IMR-90 (cell line): ENCODE results near the gene WNT11. TPM values are rescaled to one million over a fixed set of nuclear protein-coding genes. Genes with fewer than 3 reads are reported as not detected.

ENCODE experiments used
- ATAC-seq: fragments of 200-7000 bp; cut with Tn5 transposase; 2 replicates; pipeline ENCODE4 v1.9.1; 2020; ENCODE audit warnings: low read depth, mild to moderate bottlenecking, moderate library complexity
- BruUV-seq: library from RNA; stranded (reverse); fragments of 400-500 nt; replicated peaks from 2 replicates; lab custom pipeline; 2021; lab: Mats Ljungman, UMichigan
- CTCF ChIA-PET: fragments of 300-600 bp; formaldehyde crosslinking; extraction: SDS; loops from one replicate; lab custom pipeline; 2021; ENCODE audit warnings: antibody characterized with exemption; lab: Yijun Ruan, JAX
- POLR2A ChIA-PET: fragments of 300-600 bp; sonication (Branson Sonifier 250); formaldehyde crosslinking; loops from one replicate; lab custom pipeline; 2022; ENCODE audit warnings: antibody characterized with exemption; ENCODE audit not compliant: unreplicated experiment; lab: Charles Lee
- DNase-seq: peaks from one replicate; pipeline ENCODE4 v3.0.0; 2013
- H2AFZ ChIP-seq: replicated peaks from 2 replicates; pipeline ENCODE3; 2013; ENCODE audit warnings: low read length, mild to moderate bottlenecking; ENCODE audit not compliant: poor library complexity
- H2AK5ac ChIP-seq: 2 replicates; pipeline ENCODE4 v1.6.1; 2013; ENCODE audit warnings: low read depth, low read length, inconsistent platforms
- H2AK9ac ChIP-seq: replicated peaks from 2 replicates; pipeline ENCODE3; 2013; ENCODE audit warnings: mild to moderate bottlenecking, low read depth, low read length, moderate library complexity; ENCODE audit not compliant: poor library complexity
- H2BK120ac ChIP-seq: 2 replicates; pipeline ENCODE4 v1.6.1; 2013; ENCODE audit warnings: low read depth, low read length, inconsistent platforms
- H2BK15ac ChIP-seq: 3 replicates; pipeline ENCODE4 v1.6.1; 2013; ENCODE audit warnings: low read depth, low read length, inconsistent platforms
- H2BK20ac ChIP-seq: 2 replicates; pipeline ENCODE4 v1.6.1; 2013; ENCODE audit warnings: low read depth, mild to moderate bottlenecking, inconsistent platforms, low read length, moderate library complexity
- H2BK5ac ChIP-seq: 2 replicates; pipeline ENCODE4 v1.6.1; 2013; ENCODE audit warnings: mild to moderate bottlenecking, low read depth, low read length, inconsistent platforms; ENCODE audit not compliant: poor library complexity, severe bottlenecking
- H3K14ac ChIP-seq: replicated peaks from 2 replicates; pipeline ENCODE4 v1.6.1; 2013; ENCODE audit warnings: low read depth, low read length, inconsistent platforms
- H3K18ac ChIP-seq: 2 replicates; pipeline ENCODE4 v1.6.1; 2013; ENCODE audit warnings: low read depth, low read length, control low read depth
- H3K23ac ChIP-seq: 2 replicates; pipeline ENCODE4 v1.6.1; 2013; ENCODE audit warnings: low read depth, low read length, inconsistent platforms
- H3K27ac ChIP-seq: 2 replicates; pipeline ENCODE4 v1.5.1; 2013; ENCODE audit warnings: mild to moderate bottlenecking, control low read depth, low read length; ENCODE audit not compliant: insufficient read depth
- H3K27me3 ChIP-seq: 2 replicates; pipeline ENCODE4 v1.6.1; 2013; ENCODE audit warnings: low read length; ENCODE audit not compliant: control insufficient read depth, insufficient read depth
- H3K36me3 ChIP-seq: 2 replicates; pipeline ENCODE4 v1.6.1; 2013; ENCODE audit warnings: low read length, mixed read lengths; ENCODE audit not compliant: control insufficient read depth, insufficient read depth
- H3K4ac ChIP-seq: 2 replicates; pipeline ENCODE4 v1.6.1; 2013; ENCODE audit warnings: low read depth, low read length, inconsistent platforms
- H3K4me1 ChIP-seq: 2 replicates; pipeline ENCODE4 v1.6.1; 2013; ENCODE audit warnings: low read length, mixed read lengths; ENCODE audit not compliant: control insufficient read depth, insufficient read depth
- H3K4me2 ChIP-seq: 2 replicates; pipeline ENCODE4 v1.6.1; 2013; ENCODE audit warnings: low read depth, mild to moderate bottlenecking, control low read depth, low read length, moderate library complexity
- H3K4me3 ChIP-seq: 2 replicates; pipeline ENCODE4 v1.5.1; 2013; ENCODE audit warnings: low read depth, mild to moderate bottlenecking, control low read depth, low read length, moderate library complexity; ENCODE audit not compliant: insufficient read depth
- H3K56ac ChIP-seq: 2 replicates; pipeline ENCODE4 v1.6.1; 2013; ENCODE audit warnings: low read length, inconsistent platforms; ENCODE audit not compliant: insufficient read depth; ENCODE audit errors: extremely low read depth
- H3K79me1 ChIP-seq, 2 experiments: 2 replicates each; pipeline ENCODE4 v1.6.1; 2013; ENCODE audit warnings: low read length in 2 of 2, inconsistent platforms in 1 of 2, low read depth in 1 of 2
- H3K9ac ChIP-seq: 2 replicates; pipeline ENCODE4 v1.6.1; 2013; ENCODE audit warnings: low read depth, low read length, control low read depth
- H3K9me1 ChIP-seq: 2 replicates; pipeline ENCODE4 v1.6.1; 2013; ENCODE audit warnings: low read length, inconsistent platforms; ENCODE audit not compliant: insufficient read depth
- H3K9me3 ChIP-seq: 2 replicates; pipeline ENCODE4 v1.6.1; 2013; ENCODE audit warnings: low read length; ENCODE audit not compliant: control insufficient read depth, insufficient read depth
- H4K20me1 ChIP-seq: 2 replicates; pipeline ENCODE4 v1.6.1; 2013; ENCODE audit warnings: low read length, inconsistent platforms; ENCODE audit not compliant: insufficient read depth
- H4K5ac ChIP-seq: 2 replicates; pipeline ENCODE4 v1.6.1; 2013; ENCODE audit warnings: mild to moderate bottlenecking, low read depth, low read length, control low read depth
- H4K8ac ChIP-seq, 2 experiments: 2 replicates each; pipeline ENCODE4 v1.6.1; 2013; ENCODE audit warnings: low read depth in 2 of 2, low read length in 2 of 2, control low read depth in 1 of 2, inconsistent platforms in 1 of 2
- H4K91ac ChIP-seq: 2 replicates; pipeline ENCODE4 v1.6.1; 2013; ENCODE audit warnings: low read depth, low read length, inconsistent platforms; ENCODE audit not compliant: insufficient read depth
- BHLHE40 ChIP-seq: fragments of 150-350 bp; IDR thresholded peaks from 2 replicates; pipeline ENCODE4 v1.6.1; 2016; ENCODE audit warnings: mild to moderate bottlenecking, low read depth, low read length
- CEBPB ChIP-seq: IDR thresholded peaks from 2 replicates; pipeline ENCODE4 v1.6.1; 2012; ENCODE audit warnings: low read depth, low read length, improper control_type of control experiment
- CHD1 ChIP-seq: IDR thresholded peaks from 2 replicates; pipeline ENCODE4 v1.6.1; 2012; ENCODE audit warnings: low read depth, low read length, improper control_type of control experiment
- FOS ChIP-seq: fragments of 150-350 bp; IDR thresholded peaks from 2 replicates; pipeline ENCODE4 v1.6.1; 2016; ENCODE audit warnings: low read depth, low read length
- MAFK ChIP-seq: IDR thresholded peaks from 2 replicates; pipeline ENCODE4 v1.6.1; 2012; ENCODE audit warnings: low read depth, low read length, improper control_type of control experiment
- NFE2L2 ChIP-seq: fragments of 150-350 bp; IDR thresholded peaks from 2 replicates; pipeline ENCODE4 v1.6.1; 2016; ENCODE audit warnings: low read depth, mild to moderate bottlenecking, low read length
- POLR2A ChIP-seq: IDR thresholded peaks from 2 replicates; pipeline ENCODE4 v1.6.1; 2012; ENCODE audit warnings: mild to moderate bottlenecking, low read depth, low read length
- RAD21 ChIP-seq: IDR thresholded peaks from 2 replicates; pipeline ENCODE4 v1.6.1; 2012; ENCODE audit warnings: low read length, improper control_type of control experiment
- RCOR1 ChIP-seq: IDR thresholded peaks from 2 replicates; pipeline ENCODE4 v1.6.1; 2012; ENCODE audit warnings: mild to moderate bottlenecking, low read length, improper control_type of control experiment; ENCODE audit not compliant: insufficient replicate concordance
- RFX5 ChIP-seq: IDR thresholded peaks from 2 replicates; pipeline ENCODE4 v1.8.0; 2012; ENCODE audit warnings: low read depth, mild to moderate bottlenecking, low read length, moderate library complexity
- WGBS, 2 experiments: methylation state at CpG; one replicate each; pipeline versions ENCODE4 v1.1.5 to v1.1.7; 2013; ENCODE audit warnings: missing lambda C conversion rate in 2 of 2; ENCODE audit not compliant: insufficient read length in 1 of 2; ENCODE audit errors: extremely low coverage in 2 of 2; 5-methylcytosine and 5-hydroxymethylcytosine counted together
- dilution Hi-C: fragments of 300-500 bp; cut with HindIII; formaldehyde crosslinking; loops from one replicate; pipeline ENCODE4 v1.14.3; 2018; ENCODE audit warnings: low sequenced_read_pairs; ENCODE audit not compliant: unreplicated experiment
- in situ Hi-C: fragments of 300-500 bp; cut with MboI; formaldehyde crosslinking; loops from 3 replicates; pipeline ENCODE4 v1.14.3; 2019; ENCODE audit warnings: low sequenced_read_pairs, inconsistent platforms, mixed read lengths
- intact Hi-C: fragments of 100-400 bp; cut with micrococcal nuclease; formaldehyde crosslinking; loops from 2 replicates; pipeline ENCODE4 v1.10.0; 2022
- polyA plus RNA-seq, 3 experiments: library from polyadenylated mRNA; depleted of rRNA; stranded (reverse); fragments of >200 nt; gene quantifications; 2 replicates each; pipeline ENCODE4 v1.2.3, GENCODE V29; 2012; ENCODE audit warnings: low replicate concordance in 1 of 3
- total RNA-seq: library from RNA; depleted of rRNA; stranded (reverse); fragments of >200 nt; gene quantifications from 2 replicates; pipeline ENCODE4 v1.2.3, GENCODE V29; 2012
- TF ChIP-seq, protein P1 (sequence below): conservative IDR thresholded peaks from 2 replicates; pipeline ENCODE4 v1.5.1; 2012; ENCODE audit warnings: mild to moderate bottlenecking, low read depth, low read length, improper control_type of control experiment
- TF ChIP-seq, protein P2 (sequence below): fragments of 150-350 bp; IDR thresholded peaks from 2 replicates; pipeline ENCODE4 v1.6.1; 2016; ENCODE audit warnings: low read depth, mild to moderate bottlenecking, low read length, moderate library complexity, borderline replicate concordance

Gene WNT11
- total and polyA plus RNA-seq, 2 of the 4 experiments (the other 2 are of a cell fraction): 0.10 TPM; not detected in 1

DNA sequence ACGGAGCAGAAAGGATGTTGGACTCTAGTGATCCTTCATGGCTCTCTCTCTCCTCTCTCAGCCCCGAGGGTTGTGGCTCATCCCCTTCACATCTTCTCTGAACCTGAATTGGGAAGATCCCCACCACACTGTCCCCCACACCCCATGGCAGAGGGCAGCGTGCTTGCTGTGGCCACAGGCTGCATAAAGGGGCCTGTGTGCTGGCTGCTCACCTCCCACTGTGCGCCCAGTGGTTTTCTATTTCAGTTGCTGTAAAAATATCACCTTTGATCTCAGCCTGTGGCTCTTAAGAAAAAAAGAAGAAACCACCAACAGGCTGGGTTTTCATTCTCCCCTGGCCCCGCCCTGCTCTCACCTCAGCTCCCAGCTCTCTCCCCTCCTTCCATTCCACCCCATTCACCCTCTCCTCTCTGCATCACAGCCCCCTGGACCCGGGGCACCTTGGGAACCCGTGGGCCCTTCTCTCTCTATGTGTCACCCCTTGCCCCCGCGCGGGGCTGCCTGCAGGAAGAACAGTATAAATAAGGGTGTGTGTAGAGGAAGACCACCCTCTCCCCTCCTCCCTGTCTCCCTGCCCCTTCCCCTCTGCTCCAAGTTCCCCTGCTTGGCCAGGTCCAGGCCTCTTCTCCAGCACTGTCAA, 25.8 kb upstream of the WNT11 start:
- intact Hi-C loops (no loop called here), in situ Hi-C loops (no loop called here), dilution Hi-C loops (no loop called here)
- no peak for DNase-seq
- no peak for ATAC-seq
- H3K4me3 ChIP-seq: no peak overlapping the region
- peaks cover 8% of the 10 kb centered on the region for H3K9me1 ChIP-seq
- POLR2A ChIA-PET: no interaction called here
- H2AK9ac ChIP-seq: no peak overlapping the region
- no peak overlapping the region for H3K18ac ChIP-seq
- H4K91ac ChIP-seq: no peak overlapping the region
- CTCF ChIA-PET: no interaction called here
- no peaks in the 10 kb centered on the region for H3K79me1 ChIP-seq
- H3K9ac ChIP-seq: no peak overlapping the region
- no peak overlapping the region for H2BK120ac ChIP-seq
- 17% methylated on average over 1 of the region's 10 CpGs; no CpG with 5 or more reads in 1 of the 2 experiments for WGBS, 2 experiments
- TF ChIP-seq NFE2L2 (no peak), BHLHE40 (no peak), FOS (no peak), CEBPB (no peak), MAFK (no peak), RAD21 (no peak), CHD1 (no peak), POLR2A (no peak), RFX5 (no peak), RCOR1 (no peak)
- TF ChIP-seq, protein P1, sequence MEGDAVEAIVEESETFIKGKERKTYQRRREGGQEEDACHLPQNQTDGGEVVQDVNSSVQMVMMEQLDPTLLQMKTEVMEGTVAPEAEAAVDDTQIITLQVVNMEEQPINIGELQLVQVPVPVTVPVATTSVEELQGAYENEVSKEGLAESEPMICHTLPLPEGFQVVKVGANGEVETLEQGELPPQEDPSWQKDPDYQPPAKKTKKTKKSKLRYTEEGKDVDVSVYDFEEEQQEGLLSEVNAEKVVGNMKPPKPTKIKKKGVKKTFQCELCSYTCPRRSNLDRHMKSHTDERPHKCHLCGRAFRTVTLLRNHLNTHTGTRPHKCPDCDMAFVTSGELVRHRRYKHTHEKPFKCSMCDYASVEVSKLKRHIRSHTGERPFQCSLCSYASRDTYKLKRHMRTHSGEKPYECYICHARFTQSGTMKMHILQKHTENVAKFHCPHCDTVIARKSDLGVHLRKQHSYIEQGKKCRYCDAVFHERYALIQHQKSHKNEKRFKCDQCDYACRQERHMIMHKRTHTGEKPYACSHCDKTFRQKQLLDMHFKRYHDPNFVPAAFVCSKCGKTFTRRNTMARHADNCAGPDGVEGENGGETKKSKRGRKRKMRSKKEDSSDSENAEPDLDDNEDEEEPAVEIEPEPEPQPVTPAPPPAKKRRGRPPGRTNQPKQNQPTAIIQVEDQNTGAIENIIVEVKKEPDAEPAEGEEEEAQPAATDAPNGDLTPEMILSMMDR: no peak
- TF ChIP-seq, protein P2, sequence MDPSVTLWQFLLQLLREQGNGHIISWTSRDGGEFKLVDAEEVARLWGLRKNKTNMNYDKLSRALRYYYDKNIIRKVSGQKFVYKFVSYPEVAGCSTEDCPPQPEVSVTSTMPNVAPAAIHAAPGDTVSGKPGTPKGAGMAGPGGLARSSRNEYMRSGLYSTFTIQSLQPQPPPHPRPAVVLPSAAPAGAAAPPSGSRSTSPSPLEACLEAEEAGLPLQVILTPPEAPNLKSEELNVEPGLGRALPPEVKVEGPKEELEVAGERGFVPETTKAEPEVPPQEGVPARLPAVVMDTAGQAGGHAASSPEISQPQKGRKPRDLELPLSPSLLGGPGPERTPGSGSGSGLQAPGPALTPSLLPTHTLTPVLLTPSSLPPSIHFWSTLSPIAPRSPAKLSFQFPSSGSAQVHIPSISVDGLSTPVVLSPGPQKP: no peak
- H3K27me3 ChIP-seq: peaks cover 28% of the 10 kb centered on the region
- H3K4ac ChIP-seq: no peak overlapping the region
- no peak overlapping the region for H4K8ac ChIP-seq
- no peak overlapping the region for H2AFZ ChIP-seq
- no peak overlapping the region for H2AK5ac ChIP-seq
- H3K4me2 ChIP-seq: no peak overlapping the region
- no peak overlapping the region for H2BK15ac ChIP-seq
- no peak overlapping the region for H3K14ac ChIP-seq
- H4K20me1 ChIP-seq: peaks cover 3% of the 10 kb centered on the region
- H3K27ac ChIP-seq: no peak overlapping the region
- H2BK5ac ChIP-seq: no peak overlapping the region
- no peaks in the 10 kb centered on the region for H3K36me3 ChIP-seq
- H4K5ac ChIP-seq: no peak overlapping the region
- no peaks in the 10 kb centered on the region for H3K9me3 ChIP-seq
- no peak overlapping the region for H2BK20ac ChIP-seq
- no TSS peak for BruUV-seq
- no peak overlapping the region for H3K23ac ChIP-seq
- no peak overlapping the region for H3K56ac ChIP-seq
- peaks cover 3% of the 10 kb centered on the region for H3K4me1 ChIP-seq
